ENCODE measurements around the gene FOXI3. TPM values are rescaled to one million over a fixed set of nuclear protein-coding genes. Genes with fewer than 3 reads are reported as not detected.

The FOXI3 gene
- not detected for polyA plus RNA-seq
- long read RNA-seq, donor 1: 0 reads
- long read RNA-seq, donor 2: 0 reads
- long read RNA-seq, donor 3: 0 reads
- long read RNA-seq, donor 4: 0 reads
- long read RNA-seq, donor 5: 0 reads
- long read RNA-seq, donor 6: 0 reads
- long read RNA-seq, donor 7: 0 reads
- long read RNA-seq, donor 8: 0 reads
- long read RNA-seq, donor 9: 0 reads
- long read RNA-seq, donor 10: 0 reads
- long read RNA-seq, donor 11: 0 reads

GRCh38 chr2:88452565-88452905, at the start of gene FOXI3:
Gene FOXI3 (minus strand): TSS chr2:88452693. CDS start chr2:88452535, 158 bp downstream.
- no peak within 1 kb of the TSS for H3K4me3 ChIP-seq (ENCODE audit: low read length)
- H3K27me3 ChIP-seq (ENCODE audit: control insufficient read depth, insufficient read depth, low read length): peaks cover 77% of the 10 kb centered on the region
- peaks cover 3% of the 10 kb centered on the region for H3K4me1 ChIP-seq (ENCODE audit: control insufficient read depth, insufficient read depth, low read length)
- H3K36me3 ChIP-seq (ENCODE audit: control insufficient read depth, insufficient read depth, low read length): no peaks in the 10 kb centered on the region
- H3K27ac ChIP-seq (ENCODE audit: low read length): no peak within 1 kb of the TSS
- no peak for DNase-seq
- no CpG with 5 or more reads among the region's 48 CpGs for WGBS (ENCODE audit: insufficient coverage, low lambda C conversion rate)
- H3K9me3 ChIP-seq (ENCODE audit: control insufficient read depth, low read depth, low read length): no peaks in the 10 kb centered on the region

DNA sequence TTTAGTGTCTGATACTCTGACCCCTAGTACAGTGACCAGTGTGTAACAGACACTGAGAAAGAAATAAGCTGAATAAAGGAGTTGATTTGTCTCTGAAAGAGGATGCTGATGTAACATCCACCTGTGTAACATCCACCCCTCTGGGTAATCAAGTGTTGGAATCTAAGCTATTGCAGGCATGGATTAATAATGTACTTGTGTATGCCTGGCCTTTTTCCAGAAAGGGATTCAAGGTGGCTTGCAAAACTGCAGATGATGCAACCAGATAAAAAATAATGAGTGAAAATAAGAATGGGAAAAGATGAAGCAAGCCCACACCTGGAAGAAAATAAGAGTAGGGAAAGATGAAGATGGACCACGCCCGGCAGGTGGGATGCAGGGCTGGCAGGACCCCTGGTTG, 48.2 kb upstream of the FOXI3 start:
- Histone ChIP-seq H3K36me3 (ENCODE audit: control insufficient read depth, insufficient read depth, low read length) (no peaks in the 10 kb centered on the region), H3K4me1 (ENCODE audit: control insufficient read depth, insufficient read depth, low read length) (no peaks in the 10 kb centered on the region), H3K9me3 (ENCODE audit: control insufficient read depth, low read depth, low read length) (no peaks in the 10 kb centered on the region), H3K4me3 (ENCODE audit: low read length) (no peak overlapping the region), H3K27ac (ENCODE audit: low read length) (no peak overlapping the region), H3K27me3 (ENCODE audit: control insufficient read depth, insufficient read depth, low read length) (no peaks in the 10 kb centered on the region)
- no peak for DNase-seq
- WGBS (ENCODE audit: insufficient coverage, low lambda C conversion rate): no CpG with 5 or more reads among the region's 2 CpGs

DNA sequence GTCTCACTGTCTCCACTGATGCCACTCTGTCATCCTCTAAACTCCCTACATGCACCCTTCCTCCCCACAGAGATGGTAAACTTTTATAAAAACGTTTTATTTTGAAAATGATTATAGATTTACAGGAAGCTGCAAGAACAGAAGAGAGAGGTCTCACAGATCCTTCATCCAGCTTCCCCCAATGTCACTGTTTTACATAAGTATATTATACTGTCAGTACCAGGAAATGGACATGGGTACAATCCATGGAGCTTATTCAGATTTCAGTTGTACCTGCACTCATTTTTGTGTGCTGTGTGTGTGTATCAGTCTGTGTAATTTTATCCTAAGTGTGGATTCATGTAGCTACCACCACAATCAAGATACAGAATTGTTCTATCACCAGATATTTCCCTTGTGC, 46.7 kb upstream of the FOXI3 start:
- H3K36me3 ChIP-seq (ENCODE audit: control insufficient read depth, insufficient read depth, low read length): no peaks in the 10 kb centered on the region
- DNase-seq: no peak
- no peak overlapping the region for H3K4me3 ChIP-seq (ENCODE audit: low read length)
- H3K9me3 ChIP-seq (ENCODE audit: control insufficient read depth, low read depth, low read length): no peaks in the 10 kb centered on the region
- no CpG with 5 or more reads among the region's 1 CpG for WGBS (ENCODE audit: insufficient coverage, low lambda C conversion rate)
- no peak overlapping the region for H3K27ac ChIP-seq (ENCODE audit: low read length)
- no peaks in the 10 kb centered on the region for H3K4me1 ChIP-seq (ENCODE audit: control insufficient read depth, insufficient read depth, low read length)
- H3K27me3 ChIP-seq (ENCODE audit: control insufficient read depth, insufficient read depth, low read length): no peaks in the 10 kb centered on the region

GRCh38 chr2:88493481-88493880, 41.0 kb upstream of the FOXI3 start:
- 70% methylated on average over 2 of the region's 4 CpGs for WGBS (ENCODE audit: insufficient coverage, low lambda C conversion rate)
- Histone ChIP-seq H3K4me1 (ENCODE audit: control insufficient read depth, insufficient read depth, low read length) (no peaks in the 10 kb centered on the region), H3K36me3 (ENCODE audit: control insufficient read depth, insufficient read depth, low read length) (no peaks in the 10 kb centered on the region), H3K4me3 (ENCODE audit: low read length) (no peak overlapping the region), H3K27ac (ENCODE audit: low read length) (no peak overlapping the region), H3K27me3 (ENCODE audit: control insufficient read depth, insufficient read depth, low read length) (no peaks in the 10 kb centered on the region), H3K9me3 (ENCODE audit: control insufficient read depth, low read depth, low read length) (no peaks in the 10 kb centered on the region)
- DNase-seq: no peak

DNA sequence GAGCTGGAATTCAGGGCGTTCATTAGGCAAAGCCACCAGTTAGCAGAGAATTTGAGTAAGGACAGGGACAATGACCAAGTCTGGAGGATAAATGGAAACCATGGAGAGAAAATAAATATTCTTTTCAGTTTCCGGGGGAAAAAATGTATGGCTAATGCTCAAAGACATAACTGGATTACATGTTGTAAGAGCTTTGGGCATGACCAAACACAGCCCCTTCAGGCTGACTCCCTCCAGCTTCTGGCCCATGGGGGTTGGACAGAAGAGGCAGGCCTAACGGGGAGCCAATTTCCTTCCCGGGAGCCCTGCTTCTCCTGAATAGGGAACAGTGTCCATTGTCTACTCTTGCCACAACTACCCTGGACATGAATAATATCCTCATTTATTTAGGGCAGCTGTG, 39.5 kb upstream of the FOXI3 start:
- Histone ChIP-seq H3K4me1 (ENCODE audit: control insufficient read depth, insufficient read depth, low read length) (no peaks in the 10 kb centered on the region), H3K36me3 (ENCODE audit: control insufficient read depth, insufficient read depth, low read length) (no peaks in the 10 kb centered on the region), H3K27ac (ENCODE audit: low read length) (no peak overlapping the region), H3K9me3 (ENCODE audit: control insufficient read depth, low read depth, low read length) (no peaks in the 10 kb centered on the region), H3K4me3 (ENCODE audit: low read length) (no peak overlapping the region), H3K27me3 (ENCODE audit: control insufficient read depth, insufficient read depth, low read length) (no peaks in the 10 kb centered on the region)
- DNase-seq: no peak
- WGBS (ENCODE audit: insufficient coverage, low lambda C conversion rate): no CpG with 5 or more reads among the region's 4 CpGs

- H3K4me3 ChIP-seq (ENCODE audit: low read length): no peak overlapping the region
- H3K27ac ChIP-seq (ENCODE audit: low read length): no peak overlapping the region
- H3K4me1 ChIP-seq (ENCODE audit: control insufficient read depth, insufficient read depth, low read length): no peaks in the 10 kb centered on the region
- no peaks in the 10 kb centered on the region for H3K36me3 ChIP-seq (ENCODE audit: control insufficient read depth, insufficient read depth, low read length)
- no peaks in the 10 kb centered on the region for H3K27me3 ChIP-seq (ENCODE audit: control insufficient read depth, insufficient read depth, low read length)
- DNase-seq: no peak
- no peaks in the 10 kb centered on the region for H3K9me3 ChIP-seq (ENCODE audit: control insufficient read depth, low read depth, low read length)
- no CpG with 5 or more reads among the region's 2 CpGs for WGBS (ENCODE audit: insufficient coverage, low lambda C conversion rate)
These were observed 36.7 kb upstream of the FOXI3 start for GRCh38 chr2:88489181-88489580.

GRCh38 chr2:88483200-88483599, 30.7 kb upstream of the FOXI3 start:
- no peaks in the 10 kb centered on the region for H3K36me3 ChIP-seq (ENCODE audit: control insufficient read depth, insufficient read depth, low read length)
- H3K27ac ChIP-seq (ENCODE audit: low read length): no peak overlapping the region
- H3K9me3 ChIP-seq (ENCODE audit: control insufficient read depth, low read depth, low read length): no peaks in the 10 kb centered on the region
- H3K4me3 ChIP-seq (ENCODE audit: low read length): no peak overlapping the region
- DNase-seq: no peak
- H3K4me1 ChIP-seq (ENCODE audit: control insufficient read depth, insufficient read depth, low read length): no peaks in the 10 kb centered on the region
- no CpG with 5 or more reads among the region's 3 CpGs for WGBS (ENCODE audit: insufficient coverage, low lambda C conversion rate)
- H3K27me3 ChIP-seq (ENCODE audit: control insufficient read depth, insufficient read depth, low read length): no peaks in the 10 kb centered on the region

DNA sequence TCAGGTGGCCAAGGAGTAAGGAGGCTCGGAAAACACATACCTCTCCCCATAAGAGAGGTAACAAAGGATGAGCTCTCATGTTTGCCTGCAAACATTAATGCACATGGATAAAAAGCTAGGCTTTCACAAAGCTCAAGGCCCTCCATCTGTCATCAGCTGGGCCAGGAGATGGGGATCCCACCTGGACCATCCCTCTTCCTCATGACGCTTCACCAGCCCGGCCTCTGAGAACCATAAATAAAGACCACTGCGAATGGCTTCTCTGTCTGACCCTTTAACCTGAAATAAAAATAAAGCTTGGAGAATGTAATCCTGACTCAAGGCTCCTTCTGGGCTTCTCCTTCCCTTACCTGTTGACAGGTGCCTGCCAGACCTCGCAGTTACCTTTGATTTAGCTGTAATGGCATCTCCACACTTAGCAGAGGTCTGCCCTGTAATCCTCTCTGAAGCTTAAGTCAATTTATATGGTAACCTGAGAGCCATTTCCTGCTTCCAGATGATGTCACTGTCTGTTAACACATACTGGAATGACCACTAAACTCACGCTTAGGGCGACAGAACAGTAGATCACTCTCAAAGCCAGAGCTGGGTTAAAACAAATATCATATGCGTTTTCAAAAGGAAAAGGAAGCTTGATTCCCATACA, 29.3 kb upstream of the FOXI3 start:
- DNase-seq: no peak
- Histone ChIP-seq H3K27ac (ENCODE audit: low read length) (no peak overlapping the region), H3K9me3 (ENCODE audit: control insufficient read depth, low read depth, low read length) (no peaks in the 10 kb centered on the region), H3K4me1 (ENCODE audit: control insufficient read depth, insufficient read depth, low read length) (no peaks in the 10 kb centered on the region), H3K4me3 (ENCODE audit: low read length) (no peak overlapping the region), H3K36me3 (ENCODE audit: control insufficient read depth, insufficient read depth, low read length) (no peaks in the 10 kb centered on the region), H3K27me3 (ENCODE audit: control insufficient read depth, insufficient read depth, low read length) (no peaks in the 10 kb centered on the region)
- WGBS (ENCODE audit: insufficient coverage, low lambda C conversion rate): 10% methylated on average over 2 of the region's 8 CpGs

DNA sequence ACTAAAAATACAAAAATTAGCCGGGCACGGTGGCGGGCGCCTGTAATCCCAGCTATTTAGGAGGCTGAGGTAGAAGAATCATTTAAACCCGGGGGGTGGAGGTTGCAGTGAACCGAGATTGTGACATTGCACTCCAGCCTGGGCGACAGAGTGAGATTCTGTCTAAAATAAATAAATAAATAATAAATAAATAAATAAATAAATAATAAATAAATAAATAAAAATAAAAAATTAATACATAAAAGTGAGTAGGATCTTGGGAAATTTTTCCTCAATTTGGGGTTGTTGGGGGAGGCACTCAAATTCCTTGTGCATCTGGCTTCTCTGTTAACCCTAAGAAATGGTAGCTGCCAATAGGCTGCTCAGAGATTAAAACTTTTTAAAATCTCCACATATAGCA, 20.3 kb upstream of the FOXI3 start:
- Histone ChIP-seq H3K9me3 (ENCODE audit: control insufficient read depth, low read depth, low read length) (no peaks in the 10 kb centered on the region), H3K36me3 (ENCODE audit: control insufficient read depth, insufficient read depth, low read length) (no peaks in the 10 kb centered on the region), H3K4me1 (ENCODE audit: control insufficient read depth, insufficient read depth, low read length) (no peaks in the 10 kb centered on the region), H3K27me3 (ENCODE audit: control insufficient read depth, insufficient read depth, low read length) (peaks cover 3% of the 10 kb centered on the region), H3K27ac (ENCODE audit: low read length) (no peak overlapping the region), H3K4me3 (ENCODE audit: low read length) (no peak overlapping the region)
- DNase-seq: no peak
- 100% methylated on average over 1 of the region's 7 CpGs for WGBS (ENCODE audit: insufficient coverage, low lambda C conversion rate)

- Histone ChIP-seq H3K27me3 (ENCODE audit: control insufficient read depth, insufficient read depth, low read length) (peaks cover 3% of the 10 kb centered on the region), H3K27ac (ENCODE audit: low read length) (no peak overlapping the region), H3K9me3 (ENCODE audit: control insufficient read depth, low read depth, low read length) (no peaks in the 10 kb centered on the region), H3K36me3 (ENCODE audit: control insufficient read depth, insufficient read depth, low read length) (no peaks in the 10 kb centered on the region), H3K4me3 (ENCODE audit: low read length) (no peak overlapping the region), H3K4me1 (ENCODE audit: control insufficient read depth, insufficient read depth, low read length) (no peaks in the 10 kb centered on the region)
- no peak for DNase-seq
- 12% methylated on average over 3 of the region's 11 CpGs for WGBS (ENCODE audit: insufficient coverage, low lambda C conversion rate)
These were observed 18.8 kb upstream of the FOXI3 start for GRCh38 chr2:88471083-88471942.

Data from large intestine (tissue), 12 donors.